Right lobe of liver (tissue), 6 donors: ENCODE results near the gene PIH1D2. TPM values are rescaled to one million over a fixed set of nuclear protein-coding genes. Genes with fewer than 3 reads are reported as not detected.
"Not testable (repeated sequence)": the region's sequence is repeated elsewhere in the genome, so short reads cannot be mapped to it uniquely, and the experiment has no call there.

Source experiments
- ATAC-seq, 4 donors: fragments of 200-7000 bp; cut with Tn5 transposase; one replicate each; pipeline ENCODE4 v1.9.1; 2020; ENCODE audit warnings: mild to moderate bottlenecking in 4 of 4, moderate library complexity in 4 of 4
- DNase-seq, 3 donors: peaks; one replicate each; pipeline ENCODE4 v3.0.0-alpha.2; 2020
- H3K27ac ChIP-seq, 3 donors: fragments of 200-600 bp; one replicate each; pipeline ENCODE4 v1.8.0; 2022
- H3K27me3 ChIP-seq, 2 donors: fragments of 200-600 bp; one replicate each; pipeline ENCODE4 v1.8.0; 2022
- H3K36me3 ChIP-seq, 4 donors: fragments of 200-600 bp; sonication (generic) in 1 of 4; one replicate each; pipeline versions ENCODE4 v1.5.1 to v1.8.0; 2017 to 2022; ENCODE audit warnings: control low read depth in 1 of 4
- H3K4me1 ChIP-seq, 4 donors: fragments of 200-600 bp; sonication (generic) in 1 of 4; one replicate each; pipeline versions ENCODE4 v1.5.1 to v1.8.0; 2017 to 2022; ENCODE audit warnings: control low read depth in 1 of 4
- H3K4me3 ChIP-seq, 3 donors: fragments of 200-600 bp; one replicate each; pipeline ENCODE4 v1.8.0; 2022
- H3K9me3 ChIP-seq, 4 donors: fragments of 200-600 bp; sonication (generic) in 1 of 4; one replicate each; pipeline versions ENCODE4 v1.5.1 to v1.8.0; 2017 to 2022; ENCODE audit warnings: control low read depth in 1 of 4
- CTCF ChIP-seq, 4 donors: fragments of 200-600 bp in 3 of 4; fragments of 450-650 bp in 1 of 4; IDR thresholded peaks; one replicate each; pipeline versions ENCODE4 v1.5.1 to v1.8.0; 2016 to 2022; ENCODE audit warnings: antibody characterized with exemption in 4 of 4, mild to moderate bottlenecking in 2 of 4
- POLR2A ChIP-seq: fragments of 450-650 bp; IDR thresholded peaks from one replicate; pipeline ENCODE4 v1.6.1; 2017; ENCODE audit warnings: antibody characterized with exemption, mild to moderate bottlenecking
- WGBS: methylation state at CpG from one replicate; pipeline ENCODE4 v1.1.6; 2018; ENCODE audit warnings: low coverage, low lambda C conversion rate; ENCODE audit not compliant: insufficient coverage; ENCODE audit errors: missing lambda C conversion rate; 5-methylcytosine and 5-hydroxymethylcytosine counted together
- intact Hi-C, 2 donors: fragments of 100-400 bp; cut with DNase I; formaldehyde crosslinking; loops; one replicate each; pipeline versions ENCODE4 v1.11.2 to v1.14.1; 2022
- total RNA-seq, 6 experiments: library from RNA; depleted of rRNA in 2 of 6; stranded (reverse); fragments of >200 nt in 2 of 6; fragmentation: NEBNext Ultra II Directional in 3 of 6; extraction: Animal tissue kit (Norgen Biotek cat#: 25700) in 3 of 6; gene quantifications; one replicate each; pipeline versions ENCODE4 v1.1.0 to v1.2.4, GENCODE V29; 2016 to 2023
- donor health status: DM: no; HTN: yes; CAD: no.
- donor health status: DM: no; HTN: no; CAD: no.
- donor health status: DM: no; HTN: no; CAD: no.
- donor health status: DM: no; HTN: yes; CAD: no.
- donor health status: DM: no; HTN: yes; CAD: no.

PIH1D2 gene
- total RNA-seq, 6 experiments from 2014 or later = 0.37 to 0.80 (median 0.37) TPM

- WGBS = 56% methylated on average over 6 of the region's 6 CpGs
- ATAC-seq (no peak), DNase-seq (no peak)
- Histone ChIP-seq H3K27me3 (no peaks in the 10 kb centered on the region), H3K9me3 (no peaks in the 10 kb centered on the region), H3K36me3 (peaks cover 4 to 80% (median 22%) of the 10 kb centered on the region in 4 donors), H3K4me3 (no peak overlapping the region), H3K27ac (no peak overlapping the region), H3K4me1 (no peaks in the 10 kb centered on the region)
- TF ChIP-seq CTCF (IDR thresholded peaks at IDR 0.05) = no peak
- intact Hi-C loops = no loop called here
Measured at GRCh38 chr11:112042161-112042960, 31.5 kb downstream of the PIH1D2 start.

- H3K4me1 ChIP-seq = no peaks in the 10 kb centered on the region
- TF ChIP-seq POLR2A (no peak), CTCF (IDR thresholded peaks at IDR 0.05) (no peak)
- no peak for ATAC-seq
- H3K27ac ChIP-seq = no peak overlapping the region
- intact Hi-C loops = no loop called here
- no peak for DNase-seq
- peaks cover 4 to 78% (median 21%) of the 10 kb centered on the region in 4 donors for H3K36me3 ChIP-seq
- no peaks in the 10 kb centered on the region for H3K9me3 ChIP-seq
- H3K27me3 ChIP-seq = no peaks in the 10 kb centered on the region
- no peak overlapping the region for H3K4me3 ChIP-seq
Measured at GRCh38 chr11:112037527-112037926, 36.3 kb downstream of the PIH1D2 start.

GRCh38 chr11:112033902-112034301 lies 39.9 kb downstream of the PIH1D2 start:
- H3K27ac ChIP-seq = no peak overlapping the region
- no peaks in the 10 kb centered on the region for H3K9me3 ChIP-seq
- ATAC-seq (no peak), DNase-seq (no peak)
- intact Hi-C loops = no loop called here
- 97% methylated on average over 3 of the region's 3 CpGs for WGBS
- H3K36me3 ChIP-seq = peaks cover 3 to 87% (median 16%) of the 10 kb centered on the region in 4 donors
- no peaks in the 10 kb centered on the region for H3K4me1 ChIP-seq
- no peak overlapping the region for H3K4me3 ChIP-seq
- TF ChIP-seq POLR2A = no peak
- TF ChIP-seq CTCF (IDR thresholded peaks at IDR 0.05) = no peak
- H3K27me3 ChIP-seq = no peaks in the 10 kb centered on the region

- ATAC-seq (no peak), DNase-seq (no peak)
- intact Hi-C loops = no loop called here
- Histone ChIP-seq H3K27ac (no peak overlapping the region), H3K27me3 (no peaks in the 10 kb centered on the region), H3K4me1 (peaks cover 0 to 2% (median 0%) of the 10 kb centered on the region in 4 donors), H3K9me3 (no peaks in the 10 kb centered on the region), H3K4me3 (no peak overlapping the region), H3K36me3 (peaks cover 0 to 58% (median 8%) of the 10 kb centered on the region in 4 donors)
- TF ChIP-seq POLR2A = no peak
- no peak for TF ChIP-seq CTCF (IDR thresholded peaks at IDR 0.05)
- 100% methylated on average over 2 of the region's 2 CpGs for WGBS
Measured at GRCh38 chr11:112029460-112029859, 44.4 kb downstream of the PIH1D2 start.

GRCh38 chr11:112026784-112027410 lies 46.9 kb downstream of the PIH1D2 start:
- H3K9me3 ChIP-seq, intact Hi-C loops, H3K4me1 ChIP-seq, ATAC-seq, H3K27me3 ChIP-seq, H3K27ac ChIP-seq, DNase-seq, H3K4me3 ChIP-seq: not testable (repeated sequence)
- WGBS = no CpG with 5 or more reads among the region's 49 CpGs
- peaks cover 0 to 39% (median 5%) of the 10 kb centered on the region in 4 donors for H3K36me3 ChIP-seq
